HCT116 (cell line): Measurements from ENCODE around the gene ADAMTSL2. TPM values are rescaled to one million over a fixed set of nuclear protein-coding genes. Genes with fewer than 3 reads are reported as not detected.

ENCODE experiments used
- ATAC-seq: fragments of 200-7000 bp; cut with Tn5 transposase; 2 replicates; pipeline ENCODE4 v1.9.1; 2020; ENCODE audit warnings: mild to moderate bottlenecking, moderate library complexity
- BruUV-seq: library from RNA; stranded (reverse); fragments of 400-500 nt; replicated peaks from 2 replicates; lab custom pipeline; 2021; lab: Mats Ljungman, UMichigan
- CTCF ChIA-PET: fragments of 300-600 bp; sonication (Branson Sonifier 250); formaldehyde crosslinking; loops from one replicate; lab custom pipeline; 2021; ENCODE audit warnings: antibody characterized with exemption; lab: Charles Lee
- POLR2A ChIA-PET: fragments of 300-600, 350-600 bp; sonication (Branson Sonifier 250); formaldehyde crosslinking; loops from one replicate; lab custom pipeline; 2021; ENCODE audit warnings: antibody characterized with exemption; lab: Charles Lee
- RAD21 ChIA-PET, 2 experiments: fragments of 300-600 bp; sonication (Branson Sonifier 250); formaldehyde crosslinking; loops; one replicate each; lab custom pipeline; 2023; ENCODE audit warnings: low total read pairs in 2 of 2; ENCODE audit not compliant: uncharacterized antibody in 2 of 2, unreplicated experiment in 2 of 2, low non-redundant PET in 1 of 2; lab: Charles Lee
- DNase-seq: peaks from one replicate; pipeline ENCODE4 v3.0.0-alpha.2; 2010; ENCODE audit warnings: low read depth, low spot score
- H2AFZ ChIP-seq: fragments of 200-600 bp; shearing (Covaris generic), sonication (generic); 2 replicates; pipeline ENCODE4 v1.6.1; 2017; ENCODE audit warnings: low read depth, mixed run types, mixed read lengths, antibody characterized with exemption, low read length; ENCODE audit not compliant: poor library complexity, severe bottlenecking
- H3K27ac ChIP-seq: 2 replicates; pipeline ENCODE4 v1.5.1; 2012; ENCODE audit warnings: low read depth, low read length
- H3K27me3 ChIP-seq: fragments of 200-600 bp; sonication (generic); 2 replicates; pipeline ENCODE4 v1.6.1; 2016; ENCODE audit warnings: mixed run types, low read length, mixed read lengths; ENCODE audit not compliant: insufficient read depth
- H3K36me3 ChIP-seq, 2 experiments: fragments of 200-500 bp in 1 of 2; fragments of 200-600 bp in 1 of 2; sonication (Bioruptor generic) in 1 of 2; sonication (generic) in 1 of 2; 2 replicates each; pipeline versions ENCODE4 v1.5.1 to v1.6.1; 2014 to 2016; ENCODE audit warnings: low read length in 2 of 2, inconsistent platforms in 1 of 2, mixed read lengths in 1 of 2, mixed run types in 1 of 2; ENCODE audit not compliant: insufficient read depth in 2 of 2, control insufficient read depth in 1 of 2
- H3K4me1 ChIP-seq, 2 experiments: fragments of 200-600 bp in 1 of 2; sonication (generic) in 1 of 2; 2 replicates each; pipeline versions ENCODE4 v1.5.1 to v1.6.1; 2012 to 2017; ENCODE audit warnings: low read length in 2 of 2, inconsistent platforms in 1 of 2, mild to moderate bottlenecking in 1 of 2, mixed read lengths in 1 of 2, mixed run types in 1 of 2, moderate library complexity in 1 of 2; ENCODE audit not compliant: insufficient read depth in 2 of 2, control insufficient read depth in 1 of 2
- H3K4me2 ChIP-seq: fragments of 200-600 bp; sonication (generic); 2 replicates; pipeline ENCODE4 v1.6.1; 2017; ENCODE audit warnings: mixed run types, low read length, mixed read lengths
- H3K4me3 ChIP-seq, 2 experiments: fragments of 200-600 bp in 1 of 2; sonication (generic) in 1 of 2; replicated peaks in 1 of 2; 2 replicates each; pipeline ENCODE4 v1.5.1; 2011 to 2016; ENCODE audit warnings: low read length in 2 of 2, control low read depth in 1 of 2, low read depth in 1 of 2, mild to moderate bottlenecking in 1 of 2, mixed read lengths in 1 of 2, mixed run types in 1 of 2
- H3K79me2 ChIP-seq: fragments of 200-600 bp; sonication (generic); 2 replicates; pipeline ENCODE4 v1.6.1; 2017; ENCODE audit warnings: mild to moderate bottlenecking, mixed run types, low read length, moderate library complexity, mixed read lengths; ENCODE audit not compliant: insufficient read depth
- H3K9ac ChIP-seq: fragments of 200-600 bp; sonication (generic); 2 replicates; pipeline ENCODE4 v1.6.1; 2016; ENCODE audit warnings: low read length, mixed read lengths
- H3K9me2 ChIP-seq: fragments of 200-600 bp; sonication (generic), shearing (Covaris generic); 2 replicates; pipeline ENCODE4 v1.6.1; 2017; ENCODE audit warnings: mixed run types, mild to moderate bottlenecking, moderate library complexity; ENCODE audit not compliant: insufficient read depth
- H3K9me3 ChIP-seq, 2 experiments: fragments of 200-500 bp in 1 of 2; fragments of 200-600 bp in 1 of 2; sonication (Bioruptor generic) in 1 of 2; sonication (generic) in 1 of 2; 2 replicates each; pipeline ENCODE4 v1.6.1; 2014 to 2017; ENCODE audit warnings: low read length in 2 of 2, mixed read lengths in 2 of 2, inconsistent platforms in 1 of 2, low read depth in 1 of 2, mild to moderate bottlenecking in 1 of 2, mixed run types in 1 of 2, moderate library complexity in 1 of 2; ENCODE audit not compliant: control insufficient read depth in 1 of 2, insufficient read depth in 1 of 2
- H4K20me1 ChIP-seq: fragments of 200-600 bp; sonication (generic), shearing (Covaris generic); 2 replicates; pipeline ENCODE4 v1.6.1; 2017; ENCODE audit warnings: mixed run types, mild to moderate bottlenecking, moderate library complexity; ENCODE audit not compliant: insufficient read depth
- CBX3 ChIP-seq: IDR thresholded peaks from 2 replicates; pipeline ENCODE4 v1.6.1; 2012; ENCODE audit warnings: low read depth
- CTCF ChIP-seq, 3 experiments: fragments of 200-600 bp in 1 of 3; sonication (generic) in 1 of 3; IDR thresholded peaks in 2 of 3; conservative IDR thresholded peaks in 1 of 3; 2 replicates each; pipeline ENCODE4 v1.5.1; 2012 to 2017; ENCODE audit warnings: low read depth in 2 of 3, low read length in 2 of 3, antibody characterized with exemption in 1 of 3, borderline replicate concordance in 1 of 3, control low read depth in 1 of 3, mild to moderate bottlenecking in 1 of 3, mixed read lengths in 1 of 3, mixed run types in 1 of 3, moderate library complexity in 1 of 3; ENCODE audit not compliant: insufficient read depth in 1 of 3
- EGR1 ChIP-seq: IDR thresholded peaks from 2 replicates; pipeline ENCODE4 v1.6.1; 2012; ENCODE audit warnings: low read depth
- ELF1 ChIP-seq: IDR thresholded peaks from 2 replicates; pipeline ENCODE4 v1.6.1; 2012; ENCODE audit warnings: low read depth, borderline replicate concordance
- EZH2 ChIP-seq: fragments of 200-600 bp; sonication (generic); IDR thresholded peaks from 2 replicates; pipeline ENCODE4 v1.6.1; 2017; ENCODE audit warnings: antibody characterized with exemption, mixed run types
- FOSL1 ChIP-seq: IDR thresholded peaks from 2 replicates; pipeline ENCODE4 v1.6.1; 2012; ENCODE audit warnings: low read depth
- JUND ChIP-seq: IDR thresholded peaks from 2 replicates; pipeline ENCODE4 v1.6.1; 2012
- MAX ChIP-seq: IDR thresholded peaks from 2 replicates; pipeline ENCODE4 v1.6.1; 2012
- POLR2AphosphoS5 ChIP-seq: IDR thresholded peaks from 2 replicates; pipeline ENCODE4 v1.6.1; 2011; ENCODE audit warnings: mild to moderate bottlenecking, low read depth, low read length, moderate library complexity
- SIN3A ChIP-seq: IDR thresholded peaks from 2 replicates; pipeline ENCODE4 v1.6.1; 2012; ENCODE audit warnings: low read depth
- SP1 ChIP-seq: IDR thresholded peaks from 2 replicates; pipeline ENCODE4 v1.6.1; 2012; ENCODE audit warnings: low read depth
- SRF ChIP-seq: IDR thresholded peaks from 2 replicates; pipeline ENCODE4 v1.6.1; 2012; ENCODE audit warnings: low read depth
- YY1 ChIP-seq: IDR thresholded peaks from 2 replicates; pipeline ENCODE4 v1.6.1; 2011; ENCODE audit warnings: low read length, low read depth, moderate library complexity, mild to moderate bottlenecking; ENCODE audit not compliant: insufficient replicate concordance; ENCODE audit errors: extremely low read depth
- ZBTB33 ChIP-seq: IDR thresholded peaks from 2 replicates; pipeline ENCODE4 v1.6.1; 2011; ENCODE audit warnings: mild to moderate bottlenecking, low read length, moderate library complexity; ENCODE audit not compliant: insufficient replicate concordance; ENCODE audit errors: extremely low read depth
- ZFX ChIP-seq: fragments of 450-650 bp; IDR thresholded peaks from 2 replicates; pipeline ENCODE4 v1.6.1; 2017
- ZNF274 ChIP-seq: fragments of 200-500 bp; sonication (Bioruptor generic); IDR thresholded peaks from 2 replicates; pipeline ENCODE4 v1.6.1; 2014; ENCODE audit warnings: mild to moderate bottlenecking, low read depth, low read length, inconsistent platforms
- intact Hi-C: fragments of 100-400 bp; cut with micrococcal nuclease; formaldehyde crosslinking; loops from 2 replicates; pipeline ENCODE4 v1.10.0; 2022
- total RNA-seq: library from RNA; stranded (reverse); gene quantifications from one replicate; pipeline ENCODE4 v1.2.1, GENCODE V29; 2021; ENCODE audit not compliant: unreplicated experiment

Gene ADAMTSL2
- total RNA-seq, 1 experiment from 2014 or later: not detected

- TF ChIP-seq CTCF (IDR thresholded peaks at IDR 0.05 in 2 of 3, conservative IDR thresholded peaks at IDR 0.05 in 1 of 3; ENCODE audit: borderline replicate concordance in 1 of 3, insufficient read depth in 1 of 3, low read depth in 2 of 3, low read length in 2 of 3) (no peak), SIN3A (no peak), JUND (no peak)
Measured at GRCh38 chr9:133578524-133579441, 44.3 kb downstream of the ADAMTSL2 start (continued).

- DNase-seq: no peak
- TF ChIP-seq POLR2AphosphoS5: no peak
- no peak for TF ChIP-seq CBX3
- no peak for TF ChIP-seq SRF
- no peak for TF ChIP-seq EZH2
- no peak for TF ChIP-seq FOSL1
- no peak for TF ChIP-seq ELF1
- TF ChIP-seq ZBTB33: no peak
- TF ChIP-seq JUND: no peak
- no peak for TF ChIP-seq SIN3A
- TF ChIP-seq MAX: no peak
- no peak for TF ChIP-seq YY1
- TF ChIP-seq ZFX: no peak
- no peak for TF ChIP-seq SP1
- TF ChIP-seq CTCF (IDR thresholded peaks at IDR 0.05 in 2 of 3, conservative IDR thresholded peaks at IDR 0.05 in 1 of 3; ENCODE audit: borderline replicate concordance in 1 of 3, insufficient read depth in 1 of 3, low read depth in 2 of 3, low read length in 2 of 3): no peak
- TF ChIP-seq ZNF274: no peak
- TF ChIP-seq EGR1: no peak
- no peaks in the 10 kb centered on the region for H3K9me3 ChIP-seq
- ATAC-seq: no peak
- H3K79me2 ChIP-seq: no peaks in the 10 kb centered on the region
- H3K4me2 ChIP-seq: no peak overlapping the region
- no peaks in the 10 kb centered on the region for H4K20me1 ChIP-seq
- H3K4me1 ChIP-seq: no peaks in the 10 kb centered on the region
- no peaks in the 10 kb centered on the region for H3K36me3 ChIP-seq
- H3K4me3 ChIP-seq: no peak overlapping the region
- no peak overlapping the region for H2AFZ ChIP-seq
- no peaks in the 10 kb centered on the region for H3K9me2 ChIP-seq
- CTCF ChIA-PET: no interaction called here
- POLR2A ChIA-PET: no interaction called here
- no peaks in the 10 kb centered on the region for H3K27me3 ChIP-seq
- no peak overlapping the region for H3K27ac ChIP-seq
- RAD21 ChIA-PET: no interaction called here
- no TSS peak for BruUV-seq
- intact Hi-C loops: no loop called here
- no peak overlapping the region for H3K9ac ChIP-seq
Measured at GRCh38 chr9:133579601-133580418, 45.3 kb downstream of the ADAMTSL2 start.
